Loucy (cell line): ENCODE results near the gene SLC35B3.

Source experiments
- CTCF ChIP-seq: fragments of 200-600 bp; sonication (generic); conservative IDR thresholded peaks from 2 replicates; pipeline ENCODE4 v1.5.1; 2014; ENCODE audit warnings: mild to moderate bottlenecking, antibody characterized with exemption, low read length
- EZH2phosphoT487 ChIP-seq: fragments of 200-600 bp; IDR thresholded peaks from 2 replicates; pipeline ENCODE4 v1.6.1; 2018; ENCODE audit warnings: antibody characterized with exemption, mild to moderate bottlenecking, moderate library complexity, borderline replicate concordance

- TF ChIP-seq CTCF: no peak
- TF ChIP-seq EZH2phosphoT487: no peak
These were observed 42.8 kb downstream of the SLC35B3 start for GRCh38 chr6:8392569-8392968.
